Fibroblast of skin of left biceps (primary cell): ENCODE measurements around the gene NDE1.
"Not testable (repeated sequence)": the region's sequence is repeated elsewhere in the genome, so short reads cannot be mapped to it uniquely, and the experiment has no call there.

Source experiments
- DNase-seq, 2 experiments: peaks; one replicate each; pipeline ENCODE4 v3.0.0-alpha.2; 2013; ENCODE audit warnings: low read depth in 2 of 2

NDE1 gene

DNA sequence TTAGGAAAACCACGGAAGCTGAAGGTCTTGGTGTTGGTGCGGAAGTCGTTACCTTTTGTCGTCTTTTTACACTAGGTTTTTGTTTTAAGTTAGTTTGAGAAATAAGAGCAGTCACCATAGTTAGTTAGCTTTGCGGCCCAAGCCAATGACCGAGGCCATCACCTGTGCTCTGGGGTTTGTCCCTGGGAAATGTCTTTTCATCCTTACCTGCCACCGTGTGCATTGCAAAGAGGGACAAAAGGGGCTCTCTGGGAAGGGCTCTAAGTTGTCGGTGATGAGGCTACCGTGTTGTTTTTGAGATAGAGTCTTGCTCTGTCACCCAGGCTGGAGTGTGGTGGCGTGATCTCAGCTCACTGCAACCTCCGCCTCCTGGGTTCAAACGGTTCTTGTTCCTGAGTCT is 49.8 kb downstream of the NDE1 start:
- DNase-seq = no peak

DNA sequence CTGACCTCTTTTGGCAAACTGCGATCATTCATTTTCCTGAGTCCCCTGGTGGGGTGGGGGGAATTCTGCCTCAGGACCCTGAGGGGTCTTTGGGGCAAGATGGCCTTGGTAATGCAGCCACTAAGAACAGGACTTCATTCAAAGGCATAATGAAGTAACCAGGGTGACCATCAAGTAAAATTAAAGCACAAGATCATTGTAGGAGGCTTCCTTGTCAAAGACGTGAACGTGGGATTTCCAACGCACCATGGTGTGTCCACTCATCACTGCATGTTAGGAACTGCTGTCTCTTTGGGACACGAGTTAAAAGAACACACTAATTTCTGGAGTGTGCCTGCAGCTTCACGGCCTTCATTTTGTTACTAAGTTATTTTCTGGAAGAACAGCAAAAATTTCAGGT is 51.3 kb downstream of the NDE1 start:
- no peak for DNase-seq

DNA sequence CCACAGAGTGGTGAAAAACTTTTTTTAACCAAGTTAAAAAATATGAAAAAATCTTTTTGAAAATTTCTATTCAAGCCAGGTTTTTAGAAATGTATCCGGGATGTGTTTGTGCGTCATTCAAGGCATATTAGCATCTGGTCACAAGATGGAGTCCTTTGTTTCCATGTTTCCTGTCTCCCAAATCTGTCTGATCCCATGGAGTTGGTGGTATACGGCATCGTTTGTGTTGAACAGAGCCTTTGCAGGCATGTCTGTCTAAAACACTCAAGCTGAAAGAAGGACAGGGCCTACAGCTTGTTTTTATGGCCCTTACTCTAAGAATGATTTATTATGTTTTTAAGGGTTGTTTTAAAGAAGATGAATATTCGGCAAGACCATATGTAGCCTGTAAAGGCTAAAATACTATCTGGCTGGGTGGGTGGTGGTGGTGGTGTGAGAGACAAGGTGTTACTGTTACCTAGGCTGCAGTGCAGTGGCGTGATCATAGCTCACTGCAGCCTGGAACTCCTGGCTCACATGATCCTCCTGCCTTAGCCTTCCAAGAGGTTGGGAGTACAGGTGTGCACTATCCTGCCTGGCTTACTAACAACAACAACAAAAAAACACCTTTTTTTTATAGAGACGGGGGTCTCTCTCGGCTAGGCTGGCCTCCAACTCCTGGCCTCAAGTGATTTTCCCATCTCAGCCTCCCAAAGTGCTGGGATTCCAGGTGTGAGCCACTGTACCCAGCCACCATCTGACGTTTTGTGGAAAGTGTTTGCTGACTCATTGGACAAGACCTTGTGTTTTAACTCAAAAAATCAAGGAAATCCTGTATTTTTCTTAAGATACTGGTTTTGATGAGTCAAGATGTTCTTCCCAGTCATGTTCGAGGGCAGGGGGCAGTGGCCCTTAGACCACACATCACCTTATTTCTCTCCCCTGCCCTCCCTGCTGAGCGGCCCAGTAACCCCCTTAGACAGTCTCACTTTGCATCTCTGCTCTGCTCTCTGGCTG is 52.2 kb downstream of the NDE1 start:
- DNase-seq = no peak

GRCh38 chr16:15703029-15703736 is 53.1 kb downstream of the NDE1 start:
- DNase-seq = no peak

DNA sequence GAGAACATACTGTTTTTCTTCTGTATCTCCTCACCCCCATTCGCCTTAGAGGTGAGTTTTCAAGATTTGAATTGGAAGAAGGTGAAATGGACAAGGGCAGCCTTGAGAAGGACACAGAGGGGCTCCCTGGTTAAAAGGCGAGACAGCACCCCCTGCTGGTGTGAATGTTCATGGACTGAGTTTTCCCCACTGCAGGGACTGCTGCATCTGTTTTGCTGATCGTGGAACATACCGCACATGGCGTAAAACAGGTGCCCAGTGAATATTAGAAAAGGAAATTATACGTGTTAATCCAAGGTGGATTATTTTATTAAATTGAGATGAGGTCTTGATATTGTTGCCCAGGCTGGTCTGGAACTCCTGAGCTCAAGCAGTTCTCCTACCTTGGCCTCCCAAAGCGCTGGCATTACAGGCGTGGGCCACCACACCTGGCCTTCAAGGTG is 54.5 kb downstream of the NDE1 start:
- DNase-seq = peak in 1 of 2 experiments; percentile 29

DNA sequence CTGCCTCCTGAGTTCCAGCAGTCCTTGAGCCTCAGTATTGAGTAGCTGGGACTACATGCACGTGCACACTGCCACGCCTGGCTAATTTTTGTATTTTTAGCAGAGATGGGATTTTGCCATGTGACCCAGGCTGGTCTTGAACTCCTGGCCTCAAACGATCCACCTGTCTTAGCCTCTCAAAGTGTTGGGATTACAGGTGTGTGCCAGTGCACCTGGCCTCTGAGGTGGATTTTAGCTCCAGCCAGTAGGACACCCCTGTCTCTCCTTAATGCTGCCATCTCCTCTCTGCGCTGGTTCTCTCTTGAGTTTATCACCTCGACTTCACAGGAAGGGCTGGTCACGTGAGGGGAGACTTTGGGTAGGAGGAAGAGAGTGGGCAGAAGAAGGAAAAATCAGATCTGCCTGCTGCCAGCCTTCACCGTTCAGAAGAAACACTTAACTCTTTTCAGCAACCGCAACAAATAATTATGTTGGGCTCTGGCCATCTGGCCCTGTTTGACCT is 55.1 kb downstream of the NDE1 start:
- DNase-seq = no peak

GRCh38 chr16:15707332-15707731 is 57.3 kb downstream of the NDE1 start:
- DNase-seq = no peak

GRCh38 chr16:15708096-15708495 is 58.1 kb downstream of the NDE1 start:
- no peak for DNase-seq

DNA sequence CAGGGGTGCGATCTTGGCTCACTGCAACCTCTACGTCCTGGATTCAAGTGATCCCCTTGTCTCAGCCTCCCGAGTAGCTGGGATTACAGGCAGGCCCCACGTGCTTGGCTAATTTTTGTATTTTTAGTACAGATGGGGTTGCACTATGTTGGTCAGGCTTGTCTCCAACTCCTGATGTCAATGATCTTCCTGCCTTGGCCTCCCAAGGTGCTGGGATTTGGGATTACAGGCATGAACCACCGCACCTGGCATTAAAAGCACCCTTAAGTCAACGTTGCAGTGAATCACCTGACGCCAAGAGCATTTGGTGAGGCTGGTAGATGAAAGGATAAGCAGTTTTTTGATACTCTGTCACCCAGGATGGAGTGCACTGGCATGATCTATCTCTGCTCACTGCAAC is 59.0 kb downstream of the NDE1 start:
- no peak for DNase-seq

DNA sequence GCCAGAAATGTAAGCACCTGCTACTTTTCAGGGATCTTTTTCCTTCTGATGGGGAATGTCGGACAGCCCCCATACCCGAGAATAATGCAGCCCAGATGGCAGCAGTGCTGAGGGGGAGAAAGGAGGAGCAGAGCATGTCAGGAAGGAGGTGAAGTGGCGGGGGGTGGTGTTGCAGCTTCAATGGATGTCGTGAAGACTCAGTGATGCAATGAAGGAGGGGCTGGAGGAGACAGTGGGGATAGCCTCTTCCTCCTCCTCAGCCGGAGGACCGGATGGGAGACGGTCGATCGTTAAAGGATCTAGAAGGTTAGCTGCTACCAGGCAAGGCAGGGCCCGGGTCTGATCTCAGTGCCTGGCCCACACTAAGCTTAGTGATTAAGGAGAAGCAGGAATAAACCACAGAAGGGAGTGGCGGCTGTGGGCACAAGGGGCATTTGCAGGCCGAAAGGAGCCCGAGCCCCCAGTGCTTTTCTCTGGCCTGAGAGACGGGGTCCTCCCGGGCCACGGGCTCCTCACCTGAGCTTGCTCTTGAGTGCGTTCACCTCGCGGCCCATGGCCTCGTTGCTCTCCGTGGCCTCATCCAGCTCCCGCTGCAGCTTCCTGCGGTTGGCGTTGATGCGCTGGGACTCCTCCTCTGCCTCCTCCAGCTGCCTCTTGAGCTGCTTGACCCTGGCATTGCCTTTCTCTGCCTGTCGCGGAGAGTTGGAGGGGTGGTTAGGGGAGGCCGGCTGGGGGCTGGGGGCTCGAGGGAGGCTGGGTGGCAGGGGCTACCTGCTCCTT is 64.5 kb downstream of the NDE1 start:
- DNase-seq = no peak

- no peak for DNase-seq
Observed at GRCh38 chr16:15715221-15715620, 65.2 kb downstream of the NDE1 start.

DNA sequence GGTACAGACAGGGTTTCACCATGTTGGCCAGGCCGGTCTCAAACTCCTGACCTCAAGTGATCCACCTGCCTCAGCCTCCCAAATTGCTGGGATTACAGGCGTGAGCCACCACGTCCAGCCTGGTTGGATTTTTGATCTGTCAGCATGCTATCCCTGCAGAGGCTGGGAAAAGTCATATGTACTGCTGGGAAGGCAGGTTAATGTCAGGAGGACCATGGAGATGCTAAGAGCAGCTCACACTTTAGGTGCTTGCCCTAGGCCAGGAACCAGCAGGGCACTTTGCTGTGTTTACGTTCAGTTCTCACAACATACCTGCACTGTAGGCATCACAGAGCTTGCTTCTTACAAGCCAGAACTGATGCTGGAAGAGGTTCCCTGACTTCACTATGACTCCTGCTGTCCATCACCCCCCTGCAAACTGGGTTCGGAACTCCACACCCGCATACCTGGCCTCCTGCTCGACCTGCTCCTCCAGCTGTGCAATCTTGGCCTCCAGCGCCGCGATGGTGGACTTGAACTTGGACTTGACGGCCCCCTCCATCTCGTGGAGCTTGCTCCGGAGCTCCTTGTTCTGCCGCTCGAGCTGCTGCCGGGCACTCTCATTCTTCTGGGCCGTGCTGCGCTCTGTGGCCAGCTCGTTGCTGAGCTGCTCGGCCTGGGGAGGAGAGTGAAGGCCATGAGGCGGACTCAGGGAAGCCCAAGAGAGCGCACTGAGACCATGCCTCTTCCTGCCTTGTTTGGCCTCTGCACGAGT is 66.8 kb downstream of the NDE1 start:
- no peak for DNase-seq

DNA sequence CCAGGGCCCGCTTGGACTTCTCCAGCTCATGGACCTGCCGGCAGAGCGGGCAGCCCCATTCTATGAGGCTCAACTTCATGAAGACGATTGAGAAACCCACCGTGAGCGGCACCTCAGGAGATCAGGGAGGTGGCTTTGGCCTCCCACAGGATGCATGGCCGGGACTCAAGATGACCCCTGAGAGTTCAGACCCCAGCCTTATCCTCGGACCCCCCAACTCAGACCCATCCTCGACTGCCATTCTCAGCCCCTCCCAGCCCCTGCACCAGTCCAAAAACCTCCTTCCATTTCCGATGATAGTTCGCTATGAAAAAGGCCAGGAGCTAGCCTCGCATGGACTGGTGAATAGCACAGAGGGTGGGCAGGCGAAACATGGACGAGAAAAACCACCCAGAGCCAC is 71.0 kb downstream of the NDE1 start:
- no peak for DNase-seq

- DNase-seq = no peak
Observed at GRCh38 chr16:15723808-15724207, 73.8 kb downstream of the NDE1 start.

DNA sequence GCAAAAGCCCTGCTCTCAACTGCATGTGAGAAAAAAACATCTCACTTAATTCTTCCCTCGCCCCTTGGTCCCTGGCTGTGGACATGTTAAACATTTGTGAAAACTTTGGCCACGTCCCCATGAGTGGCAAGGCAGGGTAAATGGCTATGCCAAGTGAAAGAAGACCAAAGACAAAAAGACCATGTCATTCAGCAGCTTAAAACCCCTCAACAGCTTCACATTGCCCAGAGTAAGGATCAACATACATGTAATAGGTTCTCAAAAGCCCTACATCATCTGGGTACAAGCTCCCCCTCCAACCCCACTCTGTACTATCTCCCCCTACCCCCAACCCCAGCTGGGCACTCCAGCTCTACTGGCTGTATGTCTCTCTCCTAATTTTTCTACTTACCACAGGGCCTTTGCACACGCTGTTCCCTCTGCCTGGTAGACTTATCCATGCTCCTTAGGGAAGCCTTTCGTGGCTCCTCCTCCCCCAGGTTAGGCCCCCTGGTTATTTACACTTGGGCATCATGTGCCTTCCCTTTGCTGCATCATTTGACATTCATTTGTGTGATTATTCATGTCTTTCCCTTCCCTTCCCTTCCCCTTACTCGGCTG is 75.7 kb downstream of the NDE1 start:
- no peak for DNase-seq

DNA sequence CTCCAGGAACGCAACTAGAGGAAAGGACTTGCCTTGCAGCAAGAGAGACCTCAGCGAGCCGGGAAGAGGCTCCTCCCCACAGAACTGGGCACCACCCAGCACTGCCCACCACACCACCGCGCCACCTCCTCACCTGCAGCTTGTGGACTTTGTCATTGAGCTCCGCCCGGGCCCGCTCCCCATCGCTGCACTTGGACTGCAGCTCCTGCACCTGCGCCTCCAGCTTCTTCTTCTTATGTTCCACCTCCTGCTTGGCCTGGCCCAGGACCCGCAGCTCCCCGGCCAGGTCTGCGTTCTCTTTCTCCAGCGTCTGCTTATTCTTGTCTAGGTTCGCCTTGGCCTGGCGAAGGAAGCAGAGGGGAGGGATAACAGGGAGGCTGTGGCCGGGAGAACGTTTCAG is 76.7 kb downstream of the NDE1 start:
- DNase-seq = no peak

DNA sequence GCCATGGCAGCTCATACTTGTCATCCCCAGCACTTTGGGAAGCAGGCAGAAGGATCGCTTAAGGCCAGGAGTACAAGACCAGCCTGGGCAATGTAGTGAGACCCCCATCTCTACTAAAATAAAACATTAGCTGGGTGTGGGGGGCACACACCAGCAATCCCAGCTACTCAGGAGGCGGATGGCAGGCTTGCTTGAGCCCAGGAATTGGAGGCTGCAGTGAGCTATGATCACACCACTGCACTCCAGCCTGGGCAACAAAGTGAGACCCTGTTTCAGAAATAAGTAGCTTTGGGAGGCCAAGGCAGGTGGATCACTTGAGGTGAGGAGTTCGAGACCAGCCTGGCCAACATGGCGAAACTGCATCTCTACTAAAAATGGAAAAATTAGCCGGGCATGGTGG is 77.7 kb downstream of the NDE1 start:
- DNase-seq = not testable (repeated sequence)

GRCh38 chr16:15729152-15729551 is 79.1 kb downstream of the NDE1 start:
- no peak for DNase-seq

GRCh38 chr16:15732416-15732815 is 82.4 kb downstream of the NDE1 start:
- DNase-seq = no peak

DNA sequence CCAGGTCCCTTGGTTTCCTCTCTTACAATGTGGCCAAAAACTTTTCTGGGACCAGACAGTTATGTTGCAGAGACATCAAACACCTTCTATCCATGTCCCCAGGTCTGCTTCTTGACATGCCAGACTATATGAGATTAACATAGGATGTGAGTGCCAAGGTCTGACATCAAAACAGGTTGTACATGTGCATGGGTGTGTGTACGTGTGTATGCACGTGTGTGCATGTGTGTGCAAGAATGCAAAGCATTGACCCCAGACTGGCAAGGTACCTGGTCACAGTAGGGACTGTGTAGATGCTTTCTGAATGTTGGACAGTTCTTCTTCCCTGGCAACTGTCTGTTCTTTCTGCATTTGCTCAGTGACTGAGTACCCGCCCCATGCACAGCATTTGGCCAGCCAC is 85.6 kb downstream of the NDE1 start:
- DNase-seq = no peak

DNA sequence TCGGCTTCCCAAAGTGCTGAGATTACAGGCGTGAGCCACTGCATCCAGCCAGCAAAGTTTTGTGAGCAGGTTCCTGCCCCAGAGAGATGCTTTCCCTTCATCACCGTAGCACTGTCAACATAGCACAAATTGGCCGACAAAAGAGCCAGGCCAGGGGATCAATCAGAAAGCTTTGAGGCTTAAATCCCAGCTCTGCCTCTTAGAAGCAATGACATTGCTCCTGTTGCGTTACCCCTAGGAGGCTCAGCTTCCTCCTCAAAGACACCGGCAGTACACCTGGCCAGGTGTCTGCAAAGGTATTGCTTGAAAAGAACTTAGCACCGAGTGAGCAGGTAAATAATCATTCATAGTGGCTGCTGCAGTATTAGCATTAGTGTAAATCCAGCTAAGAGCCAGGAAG is 86.5 kb downstream of the NDE1 start:
- no peak for DNase-seq
